Central memory CD8-positive, alpha-beta T cell (primary cell): ENCODE measurements around the gene TMEM82.

Source experiments
- ATAC-seq: fragments of 150-1000 bp; cut with Tn5 transposase; replicated peaks from 2 replicates; pipeline ENCODE4 v1.10.0; 2022; ENCODE audit warnings: mild to moderate bottlenecking, moderate FRiP score, moderate number of reproducible peaks; ENCODE audit not compliant: poor library complexity, severe bottlenecking; ENCODE audit errors: extremely low read depth
- DNase-seq, 2 donors: peaks; one replicate each; pipeline ENCODE4 v3.0.0; 2021; ENCODE audit warnings: low spot score in 2 of 2
- H3K27ac Mint-ChIP-seq: one replicate; pipeline ENCODE4 v1.8.0; 2022; ENCODE audit warnings: low read depth, mild to moderate bottlenecking, moderate library complexity, mixed read lengths
- H3K27me3 Mint-ChIP-seq: one replicate; pipeline ENCODE4 v1.8.0; 2022; ENCODE audit warnings: mixed read lengths
- H3K36me3 Mint-ChIP-seq: one replicate; pipeline ENCODE4 v1.8.0; 2022; ENCODE audit warnings: mild to moderate bottlenecking, moderate library complexity, mixed read lengths; ENCODE audit not compliant: insufficient read depth
- H3K4me1 Mint-ChIP-seq: one replicate; pipeline ENCODE4 v1.8.0; 2022; ENCODE audit warnings: mixed read lengths
- H3K4me3 Mint-ChIP-seq: one replicate; pipeline ENCODE4 v1.8.0; 2022; ENCODE audit warnings: mild to moderate bottlenecking, moderate library complexity, mixed read lengths
- H3K9me3 Mint-ChIP-seq: one replicate; pipeline ENCODE4 v1.8.0; 2022; ENCODE audit warnings: mixed read lengths

The TMEM82 gene

DNA sequence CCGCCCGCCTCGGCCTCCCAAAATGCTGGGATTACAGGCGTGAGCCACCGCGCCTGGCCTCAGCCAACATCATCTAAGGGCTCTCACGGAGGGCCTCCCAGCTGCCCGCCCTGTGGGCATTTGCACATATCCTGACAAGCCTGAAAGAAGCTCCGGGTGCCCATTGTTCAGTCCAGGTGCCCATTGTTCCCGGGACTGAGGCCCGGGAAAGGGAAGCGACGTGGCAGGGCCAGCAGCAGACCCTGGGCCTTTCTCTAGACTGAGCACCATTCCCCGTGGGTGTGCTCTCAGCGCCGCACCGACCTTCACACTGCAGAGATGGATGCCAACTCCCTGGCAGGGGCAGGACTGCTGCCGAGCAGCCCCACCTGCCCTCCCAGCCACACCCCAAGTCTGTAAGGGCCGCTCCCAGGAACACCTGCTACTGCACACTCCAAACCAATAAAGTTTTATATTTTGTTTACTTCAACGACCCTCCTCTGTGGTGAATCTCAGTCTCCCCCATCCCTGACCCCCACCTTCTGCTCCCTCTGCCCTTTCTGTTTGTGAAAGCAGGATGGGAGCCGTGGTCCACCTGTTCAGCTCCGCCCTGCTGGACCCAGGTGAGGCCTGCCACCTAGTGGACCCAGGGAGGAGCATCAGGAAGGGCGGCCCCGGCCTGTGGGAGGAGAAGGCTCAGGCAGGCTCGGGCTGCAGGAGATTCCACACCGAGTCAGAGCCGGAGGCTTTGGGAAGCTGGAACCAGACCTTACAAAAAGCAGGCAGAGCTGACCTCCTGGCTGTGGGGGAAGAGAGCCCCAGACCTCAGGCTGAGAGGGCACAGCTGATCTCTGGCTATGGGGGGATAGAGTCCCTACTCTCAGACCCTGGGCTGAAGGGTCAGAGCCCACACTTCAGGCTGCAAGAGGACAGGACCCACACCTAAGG is 1.1 kb upstream of the TMEM82 start:
- H3K36me3 Mint-ChIP-seq, result no peaks in the 10 kb centered on the region
- no peaks in the 10 kb centered on the region for H3K27me3 Mint-ChIP-seq
- H3K9me3 Mint-ChIP-seq, result no peaks in the 10 kb centered on the region
- no peak overlapping the region for H3K27ac Mint-ChIP-seq
- DNase-seq (peak; percentile 36 to 44), ATAC-seq (peak; percentile 76)
- H3K4me3 Mint-ChIP-seq, result no peak overlapping the region
- peaks cover 6% of the 10 kb centered on the region for H3K4me1 Mint-ChIP-seq

DNA sequence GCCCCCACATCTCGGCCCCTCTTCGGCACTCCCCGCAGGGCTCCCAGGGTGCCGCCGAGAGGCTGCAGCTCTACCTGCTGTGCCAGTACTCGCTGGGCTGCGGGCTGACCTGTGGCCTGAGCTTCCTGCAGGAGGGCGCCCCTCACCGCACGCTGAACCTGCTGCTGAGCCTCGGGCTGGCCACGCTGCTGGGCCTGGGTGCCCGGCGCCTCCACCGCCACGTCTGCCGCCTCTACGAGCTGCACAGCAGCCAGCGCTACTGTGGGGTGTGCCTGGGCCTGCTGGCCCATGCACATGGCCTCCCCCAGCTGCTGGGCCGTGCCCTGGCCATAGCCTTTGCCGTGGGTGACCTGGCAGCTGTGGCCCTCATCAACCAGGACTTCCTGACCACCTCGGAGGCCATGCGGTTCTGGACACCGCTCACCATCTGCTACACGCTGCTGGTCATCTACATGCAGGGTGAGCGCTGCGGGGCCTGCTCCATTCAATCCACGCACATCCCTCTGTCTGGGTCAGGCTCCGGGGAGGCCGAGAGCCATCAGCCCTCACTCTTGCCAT is 1.9 kb downstream of the TMEM82 start:
- H3K27me3 Mint-ChIP-seq, result no peaks in the 10 kb centered on the region
- no peaks in the 10 kb centered on the region for H3K36me3 Mint-ChIP-seq
- H3K4me3 Mint-ChIP-seq, result no peak overlapping the region
- peaks cover 6% of the 10 kb centered on the region for H3K4me1 Mint-ChIP-seq
- no peak for ATAC-seq
- no peaks in the 10 kb centered on the region for H3K9me3 Mint-ChIP-seq
- no peak for DNase-seq
- no peak overlapping the region for H3K27ac Mint-ChIP-seq

DNA sequence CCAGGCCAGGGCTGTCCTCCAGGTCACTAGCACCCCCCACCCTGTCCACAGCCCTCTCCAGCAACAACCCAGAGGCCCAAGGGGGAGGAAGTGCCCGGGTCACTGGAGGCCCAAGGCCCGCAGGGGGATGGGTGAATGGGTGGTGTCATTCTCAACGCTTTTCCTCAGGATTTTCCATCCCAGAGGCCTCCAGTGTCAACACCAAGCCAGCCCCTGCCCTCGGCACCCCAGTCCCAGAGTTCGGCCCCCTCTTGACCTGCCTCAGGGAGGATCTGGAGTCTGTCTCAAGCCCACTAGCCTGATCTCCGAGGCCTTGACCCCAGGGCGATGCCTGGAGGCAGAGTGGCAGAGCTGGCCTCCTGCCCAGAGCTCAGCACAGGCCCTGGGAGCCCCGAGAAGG is 5.1 kb downstream of the TMEM82 start:
- Mint-ChIP-seq H3K9me3 (no peaks in the 10 kb centered on the region), H3K4me3 (no peak overlapping the region), H3K27me3 (peaks cover 12% of the 10 kb centered on the region), H3K4me1 (no peaks in the 10 kb centered on the region), H3K36me3 (no peaks in the 10 kb centered on the region), H3K27ac (no peak overlapping the region)
- DNase-seq (no peak), ATAC-seq (no peak)

DNA sequence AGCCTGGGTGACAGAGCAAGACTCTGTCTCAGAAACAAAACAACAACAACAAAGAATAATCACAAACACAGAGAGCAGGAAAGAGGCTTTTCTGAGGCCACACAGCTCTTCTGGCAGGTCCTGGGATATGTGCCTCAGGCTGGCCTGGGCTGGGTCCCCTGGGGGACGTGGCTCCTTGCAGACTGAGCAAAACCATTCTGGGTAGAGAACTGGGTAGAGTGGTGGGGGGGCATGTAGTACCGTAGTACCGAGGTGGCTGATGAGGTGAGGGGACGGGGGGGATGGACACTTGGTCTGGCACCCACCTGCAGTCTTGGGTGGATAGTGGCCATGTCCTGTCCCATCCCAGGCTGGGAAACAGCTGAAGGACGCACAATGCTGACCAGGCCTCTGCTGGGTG is 6.0 kb downstream of the TMEM82 start:
- ATAC-seq (no peak), DNase-seq (no peak)
- H3K36me3 Mint-ChIP-seq, result no peaks in the 10 kb centered on the region
- H3K27me3 Mint-ChIP-seq, result peaks cover 15% of the 10 kb centered on the region
- no peak overlapping the region for H3K4me3 Mint-ChIP-seq
- no peaks in the 10 kb centered on the region for H3K4me1 Mint-ChIP-seq
- no peak overlapping the region for H3K27ac Mint-ChIP-seq
- no peaks in the 10 kb centered on the region for H3K9me3 Mint-ChIP-seq

DNA sequence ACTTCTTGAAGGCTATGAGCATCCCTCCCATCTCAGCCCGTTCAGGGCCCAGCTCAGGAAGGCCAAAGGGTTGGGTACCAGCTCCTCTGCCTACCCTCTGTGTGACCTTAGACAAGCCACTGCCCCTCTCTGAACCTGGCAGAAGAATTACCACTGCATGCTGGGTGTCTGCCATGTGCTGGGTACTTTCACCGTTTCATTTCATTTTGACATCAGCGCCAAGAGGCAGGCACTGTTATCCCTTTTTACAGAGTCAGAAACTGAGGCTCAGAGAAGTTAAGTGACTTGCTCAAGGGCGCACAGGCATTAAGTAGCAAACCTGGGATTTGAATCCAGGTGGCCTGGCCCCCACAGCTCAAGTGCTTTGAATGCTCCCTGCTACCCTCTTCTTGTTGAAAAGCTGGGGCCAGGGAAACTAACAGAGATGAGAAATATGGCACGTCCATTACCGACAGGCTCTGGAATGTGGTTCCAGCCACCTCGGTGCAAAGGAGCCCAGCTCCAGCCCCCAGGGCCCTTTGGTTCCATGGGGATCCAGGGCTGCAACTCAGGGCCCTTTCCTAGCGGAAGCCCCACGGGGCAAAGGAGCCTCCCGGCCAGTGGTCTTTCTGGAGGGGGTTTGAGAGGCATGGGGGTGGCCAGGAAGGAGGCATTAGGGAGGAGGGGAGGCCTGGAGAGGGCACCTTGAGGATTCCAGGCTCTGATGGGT is 6.5 kb downstream of the TMEM82 start:
- ATAC-seq, result no peak
- H3K36me3 Mint-ChIP-seq, result no peaks in the 10 kb centered on the region
- H3K27ac Mint-ChIP-seq, result no peak overlapping the region
- H3K4me3 Mint-ChIP-seq, result no peak overlapping the region
- no peak for DNase-seq
- H3K27me3 Mint-ChIP-seq, result peaks cover 21% of the 10 kb centered on the region
- no peaks in the 10 kb centered on the region for H3K4me1 Mint-ChIP-seq
- no peaks in the 10 kb centered on the region for H3K9me3 Mint-ChIP-seq

DNA sequence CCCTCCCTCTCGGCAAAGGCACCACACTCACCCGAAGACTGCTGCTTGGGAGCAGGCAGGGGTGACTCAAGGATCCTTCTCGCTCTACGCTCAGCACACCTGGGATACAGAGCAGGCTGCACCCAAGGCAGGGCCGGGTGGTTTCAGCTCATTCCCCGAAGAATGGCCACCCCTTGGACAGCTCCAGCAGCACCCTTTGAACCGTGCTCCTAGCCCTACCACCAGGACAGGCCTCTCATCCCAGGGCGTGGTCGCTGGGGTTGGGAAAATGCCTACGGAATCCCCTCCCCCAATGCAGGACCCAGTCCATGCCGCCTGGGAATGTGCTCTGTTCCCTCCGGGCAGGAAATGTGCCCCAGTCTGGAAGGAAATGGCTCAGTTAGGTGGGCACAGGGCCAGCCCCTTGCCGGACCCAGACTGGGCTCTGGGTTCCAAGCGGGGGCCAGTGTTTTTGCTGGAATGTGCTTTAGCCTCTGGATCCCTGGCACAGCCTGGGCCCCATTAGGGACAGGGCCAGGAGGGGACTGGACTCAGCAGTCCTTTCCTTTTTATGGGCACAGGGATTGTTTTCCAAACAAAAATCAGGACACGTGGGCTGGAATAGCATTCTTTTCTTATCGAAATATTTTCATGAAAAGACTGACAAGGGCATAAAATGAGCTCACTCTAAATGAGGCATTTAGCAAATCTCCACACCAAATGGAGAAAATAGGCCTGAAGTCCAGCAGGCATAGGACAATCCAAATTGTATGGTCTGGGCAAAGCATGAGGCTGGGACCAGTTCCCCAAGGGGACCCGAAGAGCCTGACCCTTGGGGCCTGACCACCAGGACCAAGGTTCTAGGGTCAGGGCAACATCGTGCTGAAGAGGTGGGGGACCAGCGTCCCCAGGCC is 7.3 kb downstream of the TMEM82 start:
- no peak for ATAC-seq
- H3K27me3 Mint-ChIP-seq, result peaks cover 22% of the 10 kb centered on the region
- H3K36me3 Mint-ChIP-seq, result no peaks in the 10 kb centered on the region

DNA sequence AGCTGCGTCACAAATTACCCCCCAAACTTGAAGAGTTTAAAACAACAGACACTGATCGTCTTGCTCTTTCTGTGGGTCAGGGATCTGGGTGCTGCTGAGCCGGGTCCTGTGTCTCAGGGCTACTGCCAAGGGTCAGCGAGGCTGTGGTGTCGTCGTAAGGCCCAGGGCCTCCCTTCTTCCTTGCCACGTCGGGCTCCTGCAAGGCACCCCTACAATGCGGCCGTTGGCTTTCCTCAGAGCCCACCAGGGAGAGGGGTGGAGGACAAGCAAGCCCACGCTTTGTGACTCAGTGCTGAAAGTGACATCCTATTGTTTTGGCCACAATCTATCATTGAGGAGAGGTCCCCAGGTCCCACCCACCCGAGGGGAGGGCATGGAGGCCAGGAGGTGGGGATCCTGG is 8.6 kb downstream of the TMEM82 start:
- DNase-seq (no peak), ATAC-seq (no peak)
- Mint-ChIP-seq H3K27me3 (peaks cover 33% of the 10 kb centered on the region), H3K9me3 (no peaks in the 10 kb centered on the region), H3K4me1 (no peaks in the 10 kb centered on the region), H3K36me3 (no peaks in the 10 kb centered on the region), H3K4me3 (no peak overlapping the region), H3K27ac (no peak overlapping the region)

More for the DNA sequence above, 7.3 kb downstream of the TMEM82 start:
- no peaks in the 10 kb centered on the region for H3K4me1 Mint-ChIP-seq
- H3K4me3 Mint-ChIP-seq, result no peak overlapping the region
- no peak overlapping the region for H3K27ac Mint-ChIP-seq
- no peak for DNase-seq
- no peaks in the 10 kb centered on the region for H3K9me3 Mint-ChIP-seq

DNA sequence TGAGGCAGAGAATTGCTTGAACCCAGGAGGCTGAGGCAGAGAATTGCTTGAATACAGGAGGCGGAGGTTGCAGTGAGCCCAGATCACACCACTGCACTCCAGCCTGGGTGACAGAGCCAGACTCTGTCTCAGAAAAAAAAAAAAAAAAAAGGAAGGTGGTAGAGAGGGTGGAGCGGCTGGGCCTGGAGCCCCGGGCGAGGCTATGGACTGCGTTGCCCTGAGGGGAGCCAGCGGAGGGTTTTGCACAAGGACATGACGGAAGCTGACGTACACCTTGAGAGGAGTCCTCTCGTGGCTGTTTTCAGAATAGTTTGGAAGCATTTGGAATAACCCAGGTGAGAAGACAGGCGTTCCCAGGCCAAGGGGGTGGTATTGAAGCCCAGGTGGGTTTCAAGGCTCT is 9.4 kb downstream of the TMEM82 start:
- peaks cover 41% of the 10 kb centered on the region for H3K27me3 Mint-ChIP-seq
- H3K9me3 Mint-ChIP-seq, result no peaks in the 10 kb centered on the region
- H3K36me3 Mint-ChIP-seq, result no peaks in the 10 kb centered on the region
- DNase-seq (no peak), ATAC-seq (no peak)
- H3K4me3 Mint-ChIP-seq, result no peak overlapping the region
- H3K4me1 Mint-ChIP-seq, result no peaks in the 10 kb centered on the region
- H3K27ac Mint-ChIP-seq, result peak overlapping the region; percentile 76

DNA sequence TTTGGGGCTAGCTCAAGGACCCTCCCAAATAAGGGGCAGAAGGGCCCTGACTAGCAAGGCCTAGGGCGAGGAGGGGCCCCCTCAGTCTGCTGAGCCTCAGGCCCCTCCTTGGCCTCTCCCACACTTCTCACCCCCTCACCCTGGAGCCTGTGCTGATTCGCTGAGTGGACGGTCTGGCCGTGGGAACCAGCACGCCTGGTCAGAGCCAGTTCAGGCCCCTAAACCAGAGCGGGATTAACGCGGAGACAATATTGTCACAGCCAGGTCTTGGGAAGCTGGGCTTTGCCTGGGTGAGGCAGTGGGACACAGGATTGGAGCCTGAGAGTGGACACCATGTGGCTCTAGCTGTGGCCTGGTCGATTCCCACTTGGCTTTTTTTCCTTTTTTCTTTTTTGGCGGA is 11.5 kb downstream of the TMEM82 start:
- H3K9me3 Mint-ChIP-seq, result no peaks in the 10 kb centered on the region
- H3K36me3 Mint-ChIP-seq, result no peaks in the 10 kb centered on the region
- DNase-seq (no peak), ATAC-seq (no peak)
- no peaks in the 10 kb centered on the region for H3K4me1 Mint-ChIP-seq
- H3K4me3 Mint-ChIP-seq, result no peak overlapping the region
- peaks cover 57% of the 10 kb centered on the region for H3K27me3 Mint-ChIP-seq
- no peak overlapping the region for H3K27ac Mint-ChIP-seq

DNA sequence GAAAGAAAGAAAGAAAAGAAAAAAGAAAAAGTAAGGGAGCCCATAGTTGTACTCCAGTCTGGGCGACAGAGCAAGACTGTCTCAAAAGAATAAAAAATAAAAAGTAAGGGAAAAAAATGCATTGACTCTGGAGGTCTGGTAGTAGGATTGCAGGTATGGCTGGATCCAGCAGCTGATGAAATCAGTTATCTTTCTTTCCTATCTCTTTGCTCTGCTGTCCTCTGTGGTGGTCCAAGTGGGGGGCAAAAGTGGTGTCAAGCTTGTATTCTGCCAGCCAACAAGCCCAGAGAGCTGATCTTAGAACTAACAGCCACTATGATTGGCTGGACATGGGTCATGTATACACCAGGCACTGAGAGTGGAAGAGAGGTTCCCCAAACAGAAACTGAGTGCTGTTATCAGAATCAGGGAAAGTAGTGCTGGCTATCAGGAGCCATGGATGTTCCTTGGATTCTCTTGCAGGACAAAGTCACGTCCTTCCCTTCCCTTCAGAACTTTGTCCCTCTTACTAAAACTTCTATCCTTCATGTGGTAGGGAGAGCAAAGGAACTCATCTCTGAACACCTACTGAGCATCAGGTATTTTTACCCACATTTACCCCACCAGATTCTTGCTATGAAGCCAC is 12.8 kb downstream of the TMEM82 start:
- H3K27ac Mint-ChIP-seq, result no peak overlapping the region
- no peak overlapping the region for H3K4me3 Mint-ChIP-seq
- H3K4me1 Mint-ChIP-seq, result no peaks in the 10 kb centered on the region
- DNase-seq (no peak), ATAC-seq (no peak)
- H3K27me3 Mint-ChIP-seq, result peaks cover 67% of the 10 kb centered on the region
- H3K36me3 Mint-ChIP-seq, result no peaks in the 10 kb centered on the region
- H3K9me3 Mint-ChIP-seq, result no peaks in the 10 kb centered on the region

DNA sequence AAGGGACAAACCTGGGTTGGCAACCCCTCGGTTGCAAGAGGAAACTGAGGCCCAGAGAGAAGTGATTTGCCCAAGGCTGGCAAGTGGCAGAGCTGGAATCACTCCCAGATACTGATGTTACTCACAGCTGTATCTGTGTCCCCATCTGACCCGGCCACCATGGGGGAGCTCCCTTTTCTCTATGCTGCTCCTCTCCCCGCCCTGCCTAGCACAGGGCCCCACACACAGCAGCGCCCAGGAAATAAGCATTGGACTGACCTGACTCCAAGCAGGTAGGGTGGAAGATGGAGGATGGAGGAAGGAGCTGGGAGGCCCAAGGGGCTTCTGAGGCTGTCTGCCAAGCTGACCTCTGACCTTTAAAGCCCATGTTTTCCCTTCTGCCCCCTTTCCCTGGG is 13.3 kb downstream of the TMEM82 start:
- Mint-ChIP-seq H3K27me3 (peaks cover 72% of the 10 kb centered on the region), H3K27ac (no peak overlapping the region), H3K4me1 (no peaks in the 10 kb centered on the region), H3K4me3 (no peak overlapping the region), H3K9me3 (no peaks in the 10 kb centered on the region), H3K36me3 (no peaks in the 10 kb centered on the region)
- DNase-seq (no peak), ATAC-seq (no peak)
